DOHH2 (cell line): ENCODE measurements around the gene SUGCT.
"Not testable (repeated sequence)": the region's sequence is repeated elsewhere in the genome, so short reads cannot be mapped to it uniquely, and the experiment has no call there.

Experiments used
- H3F3A ChIP-seq: fragments of 200-600 bp; sonication (generic), shearing (Covaris generic); 2 replicates; pipeline ENCODE4 v1.6.0; 2016; ENCODE audit warnings: antibody characterized with exemption, mild to moderate bottlenecking; ENCODE audit not compliant: control insufficient read depth, insufficient read depth
- H3K27ac ChIP-seq: fragments of 200-600 bp; sonication (generic); 2 replicates; pipeline ENCODE4 v1.5.1; 2014; ENCODE audit warnings: low read depth, mild to moderate bottlenecking, low read length, moderate library complexity
- H3K27me3 ChIP-seq: fragments of 200-600 bp; sonication (generic); 2 replicates; pipeline ENCODE4 v1.6.1; 2014; ENCODE audit warnings: mild to moderate bottlenecking, low read length, mixed read lengths; ENCODE audit not compliant: control insufficient read depth
- H3K36me3 ChIP-seq: fragments of 200-600 bp; sonication (generic); 2 replicates; pipeline ENCODE4 v1.6.1; 2014; ENCODE audit warnings: mild to moderate bottlenecking, low read length, moderate library complexity, mixed read lengths; ENCODE audit not compliant: control insufficient read depth
- H3K4me1 ChIP-seq: fragments of 200-600 bp; sonication (generic); 2 replicates; pipeline ENCODE4 v1.6.1; 2014; ENCODE audit warnings: mild to moderate bottlenecking, low read length, mixed read lengths; ENCODE audit not compliant: control insufficient read depth
- H3K4me2 ChIP-seq: fragments of 200-600 bp; sonication (generic); 2 replicates; pipeline ENCODE4 v1.6.0; 2014; ENCODE audit warnings: mild to moderate bottlenecking, low read length, moderate library complexity
- H3K4me3 ChIP-seq: fragments of 200-600 bp; sonication (generic); 2 replicates; pipeline ENCODE4 v1.5.1; 2014; ENCODE audit warnings: mild to moderate bottlenecking, low read length, mixed read lengths
- H3K79me2 ChIP-seq: fragments of 200-600 bp; sonication (generic); 2 replicates; pipeline ENCODE4 v1.6.1; 2014; ENCODE audit warnings: mild to moderate bottlenecking, low read length, mixed read lengths; ENCODE audit not compliant: control insufficient read depth
- H3K9me2 ChIP-seq: fragments of 200-600 bp; sonication (generic); replicated peaks from 2 replicates; pipeline ENCODE4 v1.6.1; 2014; ENCODE audit warnings: mild to moderate bottlenecking, low read length, mixed read lengths; ENCODE audit not compliant: control insufficient read depth
- H3K9me3 ChIP-seq: fragments of 200-600 bp; sonication (generic); 2 replicates; pipeline ENCODE4 v1.6.1; 2014; ENCODE audit warnings: antibody characterized with exemption, low read length, mixed read lengths; ENCODE audit not compliant: control insufficient read depth, insufficient read depth
- H4K20me1 ChIP-seq: fragments of 200-600 bp; sonication (generic); 2 replicates; pipeline ENCODE4 v1.6.0; 2014; ENCODE audit warnings: low read depth, mild to moderate bottlenecking, antibody characterized with exemption, low read length, moderate library complexity; ENCODE audit not compliant: control insufficient read depth, insufficient read depth
- EZH2phosphoT487 ChIP-seq: fragments of 200-600 bp; sonication (generic); IDR thresholded peaks from 2 replicates; pipeline ENCODE4 v1.6.1; 2017; ENCODE audit warnings: borderline replicate concordance, mild to moderate bottlenecking, antibody characterized with exemption, low read length, moderate library complexity, mixed read lengths
- TF ChIP-seq, protein P1 (sequence below): fragments of 200-600 bp; sonication (generic); IDR thresholded peaks from one replicate; pipeline ENCODE4 v1.5.1; 2014; ENCODE audit warnings: antibody characterized with exemption, mild to moderate bottlenecking, low read depth, low read length; ENCODE audit not compliant: poor library complexity, severe bottlenecking

SUGCT gene

DNA sequence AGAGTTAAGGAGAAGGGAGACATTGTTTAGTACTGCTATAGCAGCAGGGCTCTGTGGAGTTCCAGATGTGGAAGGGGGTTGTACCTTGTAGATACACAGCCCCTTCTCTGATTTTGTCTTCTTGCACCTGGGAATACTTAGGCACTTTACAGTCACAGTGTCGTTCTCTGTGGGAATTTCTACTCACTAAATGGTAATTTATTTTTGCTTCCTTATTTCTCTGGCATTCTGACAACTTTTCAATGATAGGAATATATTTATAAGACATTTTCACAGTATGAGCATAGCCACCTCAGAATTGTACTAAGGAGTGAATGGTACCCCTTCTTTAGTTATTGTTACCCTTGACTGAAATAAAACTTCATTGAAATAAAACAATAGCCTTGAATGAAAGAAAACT is 132.8 kb downstream of the SUGCT start:
- Histone ChIP-seq H3K4me3 (no peak overlapping the region), H3K27ac (no peak overlapping the region), H3K4me2 (no peak overlapping the region), H4K20me1 (no peaks in the 10 kb centered on the region), H3K9me3 (no peaks in the 10 kb centered on the region), H3K36me3 (no peaks in the 10 kb centered on the region), H3F3A (no peaks in the 10 kb centered on the region), H3K9me2 (no peaks in the 10 kb centered on the region), H3K4me1 (no peaks in the 10 kb centered on the region), H3K79me2 (no peaks in the 10 kb centered on the region), H3K27me3 (no peaks in the 10 kb centered on the region)
- TF ChIP-seq, protein P1, sequence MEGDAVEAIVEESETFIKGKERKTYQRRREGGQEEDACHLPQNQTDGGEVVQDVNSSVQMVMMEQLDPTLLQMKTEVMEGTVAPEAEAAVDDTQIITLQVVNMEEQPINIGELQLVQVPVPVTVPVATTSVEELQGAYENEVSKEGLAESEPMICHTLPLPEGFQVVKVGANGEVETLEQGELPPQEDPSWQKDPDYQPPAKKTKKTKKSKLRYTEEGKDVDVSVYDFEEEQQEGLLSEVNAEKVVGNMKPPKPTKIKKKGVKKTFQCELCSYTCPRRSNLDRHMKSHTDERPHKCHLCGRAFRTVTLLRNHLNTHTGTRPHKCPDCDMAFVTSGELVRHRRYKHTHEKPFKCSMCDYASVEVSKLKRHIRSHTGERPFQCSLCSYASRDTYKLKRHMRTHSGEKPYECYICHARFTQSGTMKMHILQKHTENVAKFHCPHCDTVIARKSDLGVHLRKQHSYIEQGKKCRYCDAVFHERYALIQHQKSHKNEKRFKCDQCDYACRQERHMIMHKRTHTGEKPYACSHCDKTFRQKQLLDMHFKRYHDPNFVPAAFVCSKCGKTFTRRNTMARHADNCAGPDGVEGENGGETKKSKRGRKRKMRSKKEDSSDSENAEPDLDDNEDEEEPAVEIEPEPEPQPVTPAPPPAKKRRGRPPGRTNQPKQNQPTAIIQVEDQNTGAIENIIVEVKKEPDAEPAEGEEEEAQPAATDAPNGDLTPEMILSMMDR, result no peak
- TF ChIP-seq EZH2phosphoT487, result no peak

DNA sequence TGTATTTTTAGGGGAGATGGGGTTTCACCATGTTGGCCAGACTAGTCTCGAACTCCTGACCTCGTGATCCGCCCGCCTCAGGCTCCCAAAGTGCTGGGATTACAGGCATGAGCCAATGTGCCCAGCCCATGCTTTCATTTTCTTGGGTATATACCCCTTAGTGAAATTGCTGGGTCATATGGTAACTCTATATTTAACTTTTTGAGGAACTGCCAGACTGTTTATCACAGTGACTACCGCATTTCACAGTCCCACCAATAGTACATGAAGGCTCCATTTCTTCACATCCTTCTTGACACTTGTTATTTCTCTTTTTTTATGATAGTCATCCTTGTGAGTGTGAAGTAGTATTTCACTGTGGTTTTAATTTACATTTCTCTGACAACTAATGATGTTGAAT is 134.0 kb downstream of the SUGCT start:
- H3K9me2 ChIP-seq, H3K36me3 ChIP-seq: not testable (repeated sequence)

DNA sequence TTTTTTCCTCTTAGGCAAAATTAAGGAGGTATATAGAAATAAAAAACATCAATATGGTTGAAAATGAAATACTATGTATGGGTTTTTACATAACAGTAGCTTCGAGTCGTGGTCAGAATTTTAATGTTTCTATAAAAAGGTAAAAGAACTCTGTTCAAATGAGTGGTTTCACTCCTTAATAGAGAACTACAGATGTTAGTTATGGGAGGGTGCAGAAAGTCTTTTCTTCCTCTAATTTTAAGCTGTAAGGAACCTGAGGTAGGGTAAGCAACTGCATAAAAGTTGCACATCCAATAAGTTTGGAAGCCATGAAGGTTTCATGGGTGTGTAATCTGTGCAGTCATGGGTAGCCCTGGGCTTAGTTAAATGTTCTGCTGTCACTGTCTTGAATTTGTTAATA is 141.3 kb downstream of the SUGCT start:
- H3K27ac ChIP-seq, result peak overlapping the region; percentile 24
- H3K4me3 ChIP-seq, result no peak overlapping the region; the same call in 1 of the 2 replicates
- H3K4me1 ChIP-seq, result peaks cover 20% of the 10 kb centered on the region
- H3K9me2 ChIP-seq, result no peaks in the 10 kb centered on the region
- H4K20me1 ChIP-seq, result no peaks in the 10 kb centered on the region
- H3F3A ChIP-seq, result no peaks in the 10 kb centered on the region
- H3K4me2 ChIP-seq, result peak overlapping the region; percentile 19
- TF ChIP-seq EZH2phosphoT487, result no peak
- TF ChIP-seq, protein P1, result no peak
- H3K27me3 ChIP-seq, result no peaks in the 10 kb centered on the region
- no peaks in the 10 kb centered on the region for H3K36me3 ChIP-seq
- peaks cover 4% of the 10 kb centered on the region; the same call in 1 of the 2 replicates for H3K9me3 ChIP-seq
- no peaks in the 10 kb centered on the region for H3K79me2 ChIP-seq

More for the DNA sequence above, 134.0 kb downstream of the SUGCT start:
- not testable (repeated sequence) for H3K27me3 ChIP-seq, H3K79me2 ChIP-seq, H3K4me3 ChIP-seq, H3K4me2 ChIP-seq, H3K4me1 ChIP-seq, H3F3A ChIP-seq, H3K9me3 ChIP-seq, H4K20me1 ChIP-seq, H3K27ac ChIP-seq

DNA sequence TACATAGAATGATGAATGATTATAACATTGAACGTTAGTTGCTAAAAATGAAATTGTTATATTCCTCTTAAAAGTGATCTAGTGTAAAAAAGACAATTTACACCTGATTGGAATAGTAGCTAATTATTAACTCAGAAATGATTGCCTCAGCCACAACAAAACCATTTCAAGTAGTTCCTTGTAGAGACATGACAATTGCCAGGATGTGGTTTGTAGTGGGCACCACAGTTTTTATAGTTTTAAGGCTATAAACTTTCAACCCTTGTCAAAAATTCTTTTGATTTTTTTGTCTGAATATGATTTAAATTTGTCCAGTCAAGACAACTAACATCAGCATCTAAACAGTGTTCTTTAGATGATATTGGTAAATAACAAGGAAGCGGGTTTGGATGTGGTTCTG is 145.2 kb downstream of the SUGCT start:
- Histone ChIP-seq H3K36me3 (no peaks in the 10 kb centered on the region), H3K4me1 (peaks cover 20% of the 10 kb centered on the region), H3F3A (no peaks in the 10 kb centered on the region), H3K27ac (no peak overlapping the region), H3K4me3 (no peak overlapping the region), H3K79me2 (no peaks in the 10 kb centered on the region), H3K9me3 (peaks cover 11% of the 10 kb centered on the region), H3K4me2 (no peak overlapping the region), H4K20me1 (no peaks in the 10 kb centered on the region), H3K27me3 (no peaks in the 10 kb centered on the region), H3K9me2 (no peaks in the 10 kb centered on the region)
- TF ChIP-seq, protein P1, result no peak
- no peak for TF ChIP-seq EZH2phosphoT487
